GM12892 (cell line): Measurements from ENCODE around the gene SAMSN1.

Experiments
- POLR2A ChIP-seq: IDR thresholded peaks from 2 replicates; pipeline ENCODE4 v1.6.1; 2011; ENCODE audit warnings: low read depth, low read length, control low read depth
- POLR2AphosphoS5 ChIP-seq: IDR thresholded peaks from 2 replicates; pipeline ENCODE4 v1.6.1; 2011; ENCODE audit warnings: low read depth, low read length, control low read depth

- TF ChIP-seq POLR2A = no peak
- no peak for TF ChIP-seq POLR2AphosphoS5
Measured at GRCh38 chr21:14584357-14585095, 38.4 kb upstream of the SAMSN1 start.
